Fibroblast of lung (primary cell): Measurements from ENCODE around the gene MAP1LC3B. TPM values are rescaled to one million over a fixed set of nuclear protein-coding genes. Genes with fewer than 3 reads are reported as not detected.

Experiments
- DNase-seq, 2 donors: peaks; one replicate each; pipeline versions ENCODE4 v3.0.0 to v3.0.0-alpha.2; 2010; ENCODE audit warnings: low read depth in 2 of 2
- H2AFZ ChIP-seq: 2 replicates; pipeline ENCODE4 v1.5.1; 2012; ENCODE audit warnings: low read length, control low read depth, inconsistent platforms
- H3K27ac ChIP-seq: 2 replicates; pipeline ENCODE4 v1.5.1; 2011; ENCODE audit warnings: low read length, control low read depth; ENCODE audit not compliant: insufficient read depth
- H3K27me3 ChIP-seq: 2 replicates; pipeline ENCODE4 v1.5.1; 2011; ENCODE audit warnings: mild to moderate bottlenecking, low read length; ENCODE audit not compliant: control insufficient read depth, insufficient read depth
- H3K36me3 ChIP-seq: 2 replicates; pipeline ENCODE4 v1.5.1; 2011; ENCODE audit warnings: low read length; ENCODE audit not compliant: control insufficient read depth, insufficient read depth
- H3K4me1 ChIP-seq: 2 replicates; pipeline ENCODE4 v1.5.1; 2011; ENCODE audit warnings: low read length; ENCODE audit not compliant: control insufficient read depth, insufficient read depth; ENCODE audit errors: extremely low read depth
- H3K4me2 ChIP-seq: 2 replicates; pipeline ENCODE4 v1.5.1; 2011; ENCODE audit warnings: low read length, control low read depth; ENCODE audit not compliant: insufficient read depth; ENCODE audit errors: extremely low read depth
- H3K4me3 ChIP-seq, 4 experiments: fragments of 200-600 bp in 1 of 4; sonication (generic) in 1 of 4; replicated peaks in 1 of 4; 2 replicates each; pipeline ENCODE4 v1.5.1; 2011 to 2016; ENCODE audit warnings: low read length in 4 of 4, low read depth in 3 of 4, mild to moderate bottlenecking in 3 of 4, control low read depth in 2 of 4, inconsistent platforms in 1 of 4, mixed read lengths in 1 of 4; ENCODE audit not compliant: insufficient read depth in 1 of 4; ENCODE audit errors: control extremely low read depth in 1 of 4
- H3K79me2 ChIP-seq: 2 replicates; pipeline ENCODE4 v1.5.1; 2012; ENCODE audit warnings: mild to moderate bottlenecking, low read length, inconsistent platforms; ENCODE audit not compliant: control insufficient read depth, insufficient read depth
- H3K9ac ChIP-seq: 2 replicates; pipeline ENCODE4 v1.5.1; 2011; ENCODE audit warnings: mild to moderate bottlenecking, low read length, control low read depth; ENCODE audit not compliant: insufficient read depth
- H3K9me3 ChIP-seq: 2 replicates; pipeline ENCODE4 v1.5.1; 2012; ENCODE audit warnings: low read depth, low read length; ENCODE audit not compliant: control insufficient read depth, insufficient read depth
- H4K20me1 ChIP-seq: 2 replicates; pipeline ENCODE4 v1.5.1; 2011; ENCODE audit warnings: low read length; ENCODE audit not compliant: control insufficient read depth, insufficient read depth; ENCODE audit errors: extremely low read depth
- EZH2 ChIP-seq: IDR thresholded peaks from 2 replicates; pipeline ENCODE4 v1.5.1; 2012; ENCODE audit warnings: low read length, control low read depth, mild to moderate bottlenecking; ENCODE audit errors: missing control alignments
- polyA plus RNA-seq, 2 donors: library from polyadenylated mRNA; depleted of rRNA in 1 of 2; stranded (reverse) in 1 of 2; unstranded in 1 of 2; fragments of >200 nt; gene quantifications; 2 replicates each; pipeline ENCODE4 v1.2.1, GENCODE V29; 2011 to 2012; ENCODE audit warnings: missing spikeins in 1 of 2
- total RNA-seq: library from RNA; depleted of rRNA; stranded (reverse); fragments of >200 nt; gene quantifications from 2 replicates; pipeline ENCODE4 v1.2.1, GENCODE V29; 2014
- TF ChIP-seq, protein P1 (sequence below), 2 donors: IDR thresholded peaks in 1 of 2; conservative IDR thresholded peaks in 1 of 2; 1 replicate in 1 of 2; 2 replicates in 1 of 2; pipeline ENCODE4 v1.5.1; 2011 to 2012; ENCODE audit warnings: low read length in 2 of 2, control low read depth in 1 of 2, inconsistent platforms in 1 of 2, low read depth in 1 of 2, mild to moderate bottlenecking in 1 of 2

Gene MAP1LC3B
- total and polyA plus RNA-seq, 2 donors (not counting 1 experiment from before 2014, with no cell fraction given) = 41.1 to 67.6 TPM

DNA sequence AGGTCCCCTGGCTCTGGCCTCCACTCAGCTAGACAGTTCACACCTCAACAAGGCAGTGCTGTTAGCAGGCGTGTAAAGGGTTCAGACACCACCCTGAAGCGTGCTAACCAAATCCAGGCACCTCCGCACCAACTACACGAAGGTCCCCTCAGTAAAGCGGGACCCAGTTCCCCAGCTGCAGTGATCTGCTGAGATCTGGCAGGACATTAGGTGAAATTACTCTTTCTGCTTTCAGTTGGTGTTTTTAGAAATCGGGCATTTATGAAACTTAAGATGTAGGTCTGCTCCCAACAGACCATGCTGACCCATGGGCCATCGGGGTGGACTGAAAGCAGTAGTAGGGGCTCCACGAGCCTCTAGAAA is 35.7 kb upstream of the MAP1LC3B start:
- Histone ChIP-seq H3K36me3 (peaks cover 13% of the 10 kb centered on the region), H4K20me1 (no peaks in the 10 kb centered on the region), H3K9me3 (no peaks in the 10 kb centered on the region), H2AFZ (no peak overlapping the region), H3K9ac (no peak overlapping the region), H3K79me2 (peaks cover 3% of the 10 kb centered on the region), H3K27ac (no peak overlapping the region), H3K27me3 (no peaks in the 10 kb centered on the region), H3K4me1 (no peaks in the 10 kb centered on the region), H3K4me3 (no peak overlapping the region), H3K4me2 (no peak overlapping the region)
- no peak for DNase-seq
- no peak for TF ChIP-seq EZH2
- TF ChIP-seq, protein P1, sequence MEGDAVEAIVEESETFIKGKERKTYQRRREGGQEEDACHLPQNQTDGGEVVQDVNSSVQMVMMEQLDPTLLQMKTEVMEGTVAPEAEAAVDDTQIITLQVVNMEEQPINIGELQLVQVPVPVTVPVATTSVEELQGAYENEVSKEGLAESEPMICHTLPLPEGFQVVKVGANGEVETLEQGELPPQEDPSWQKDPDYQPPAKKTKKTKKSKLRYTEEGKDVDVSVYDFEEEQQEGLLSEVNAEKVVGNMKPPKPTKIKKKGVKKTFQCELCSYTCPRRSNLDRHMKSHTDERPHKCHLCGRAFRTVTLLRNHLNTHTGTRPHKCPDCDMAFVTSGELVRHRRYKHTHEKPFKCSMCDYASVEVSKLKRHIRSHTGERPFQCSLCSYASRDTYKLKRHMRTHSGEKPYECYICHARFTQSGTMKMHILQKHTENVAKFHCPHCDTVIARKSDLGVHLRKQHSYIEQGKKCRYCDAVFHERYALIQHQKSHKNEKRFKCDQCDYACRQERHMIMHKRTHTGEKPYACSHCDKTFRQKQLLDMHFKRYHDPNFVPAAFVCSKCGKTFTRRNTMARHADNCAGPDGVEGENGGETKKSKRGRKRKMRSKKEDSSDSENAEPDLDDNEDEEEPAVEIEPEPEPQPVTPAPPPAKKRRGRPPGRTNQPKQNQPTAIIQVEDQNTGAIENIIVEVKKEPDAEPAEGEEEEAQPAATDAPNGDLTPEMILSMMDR (conservative IDR thresholded peaks at IDR 0.05 in 1 of 2, IDR thresholded peaks at IDR 0.05 in 1 of 2; ENCODE audit: low read depth in 1 of 2, low read length in 2 of 2) = no peak

DNA sequence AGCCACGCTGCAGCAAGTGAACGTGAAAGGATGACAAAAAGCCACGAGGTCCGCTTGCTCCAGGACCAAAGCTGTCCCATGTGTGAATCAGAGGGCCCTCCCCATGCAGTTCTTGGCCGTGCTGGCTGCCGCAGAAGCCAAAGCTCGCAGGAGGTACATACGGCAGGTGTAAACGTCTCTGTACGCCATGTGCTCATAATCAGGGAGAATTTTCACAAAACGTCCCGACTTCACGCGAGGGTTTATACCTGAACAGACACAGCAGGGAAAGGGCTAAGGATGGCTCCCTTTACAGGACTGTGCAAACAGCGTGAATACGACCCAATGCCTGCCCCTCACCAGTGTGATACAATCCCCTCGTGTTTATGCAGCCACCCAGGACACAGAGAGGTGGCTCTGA is 33.9 kb upstream of the MAP1LC3B start:
- H3K27me3 ChIP-seq = no peaks in the 10 kb centered on the region
- no peak overlapping the region for H3K4me3 ChIP-seq
- H3K9me3 ChIP-seq = no peaks in the 10 kb centered on the region
- DNase-seq = no peak
- H3K36me3 ChIP-seq = peaks cover 10% of the 10 kb centered on the region
- TF ChIP-seq, protein P1 (conservative IDR thresholded peaks at IDR 0.05 in 1 of 2, IDR thresholded peaks at IDR 0.05 in 1 of 2; ENCODE audit: low read depth in 1 of 2, low read length in 2 of 2) = no peak
- TF ChIP-seq EZH2 = no peak
- H3K4me2 ChIP-seq = no peak overlapping the region
- H3K9ac ChIP-seq = no peak overlapping the region
- no peak overlapping the region for H3K27ac ChIP-seq
- no peak overlapping the region for H2AFZ ChIP-seq
- no peaks in the 10 kb centered on the region for H3K4me1 ChIP-seq
- peaks cover 9% of the 10 kb centered on the region for H3K79me2 ChIP-seq
- H4K20me1 ChIP-seq = no peaks in the 10 kb centered on the region

DNA sequence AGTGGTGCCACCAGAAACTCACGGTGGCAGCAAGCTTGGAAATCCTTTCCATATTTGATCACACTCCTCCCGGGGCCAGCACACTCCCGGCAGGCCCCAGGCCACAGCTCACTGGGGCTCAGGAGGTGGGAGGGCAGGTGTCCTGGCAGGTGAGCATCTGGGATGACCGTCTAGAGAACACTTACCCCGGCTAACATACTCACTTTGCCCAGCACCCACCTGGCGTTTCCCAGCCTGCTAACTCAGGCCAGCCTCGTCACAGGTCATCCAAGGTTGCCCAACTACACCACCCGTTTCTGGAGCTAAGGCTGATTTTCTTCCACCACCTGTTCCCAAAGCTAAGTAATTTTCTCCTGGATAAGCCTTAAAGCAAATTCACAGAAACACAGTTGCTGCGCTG is 33.4 kb upstream of the MAP1LC3B start:
- no peak overlapping the region for H2AFZ ChIP-seq
- H3K27me3 ChIP-seq = no peaks in the 10 kb centered on the region
- no peak overlapping the region for H3K4me2 ChIP-seq
- DNase-seq = no peak
- no peak overlapping the region for H3K9ac ChIP-seq
- no peak overlapping the region for H3K4me3 ChIP-seq
- no peaks in the 10 kb centered on the region for H4K20me1 ChIP-seq
- TF ChIP-seq, protein P1 (conservative IDR thresholded peaks at IDR 0.05 in 1 of 2, IDR thresholded peaks at IDR 0.05 in 1 of 2; ENCODE audit: low read depth in 1 of 2, low read length in 2 of 2) = no peak
- TF ChIP-seq EZH2 = no peak
- no peaks in the 10 kb centered on the region for H3K9me3 ChIP-seq
- H3K79me2 ChIP-seq = peaks cover 9% of the 10 kb centered on the region
- H3K27ac ChIP-seq = no peak overlapping the region
- peaks cover 10% of the 10 kb centered on the region for H3K36me3 ChIP-seq
- H3K4me1 ChIP-seq = no peaks in the 10 kb centered on the region
